SK-N-SH (cell line): ENCODE data around the gene RNASE9. TPM values are rescaled to one million over a fixed set of nuclear protein-coding genes. Genes with fewer than 3 reads are reported as not detected.

Source experiments
- CTCF ChIA-PET: fragments of 300-600, 350-600 bp; formaldehyde crosslinking; extraction: SDS; loops from one replicate; lab custom pipeline; 2021; lab: Yijun Ruan, JAX
- POLR2A ChIA-PET: fragments of 350-600 bp; sonication (Branson Sonifier 250); formaldehyde crosslinking; extraction: SDS; loops from one replicate; lab custom pipeline; 2020; ENCODE audit warnings: antibody characterized with exemption, inconsistent platforms; lab: Yijun Ruan, JAX
- DNase-seq: peaks from one replicate; pipeline ENCODE4 v3.0.0; 2012
- H2AFZ ChIP-seq: fragments of 200-600 bp; sonication (generic); 2 replicates; pipeline ENCODE4 v1.8.1; 2016; ENCODE audit warnings: antibody characterized with exemption, mild to moderate bottlenecking, low read depth
- H3F3A ChIP-seq: fragments of 200-600 bp; sonication (generic); replicated peaks from 2 replicates; pipeline ENCODE3; 2016; ENCODE audit warnings: antibody characterized with exemption, mild to moderate bottlenecking; ENCODE audit not compliant: insufficient read depth
- H3K27ac ChIP-seq, 2 experiments: fragments of 200-500 bp in 1 of 2; fragments of 200-600 bp in 1 of 2; sonication (Bioruptor generic) in 1 of 2; sonication (generic), shearing (Covaris generic) in 1 of 2; 2 replicates each; pipeline versions ENCODE4 v1.5.1 to v1.6.1; 2014 to 2016; ENCODE audit warnings: low read depth in 2 of 2, inconsistent platforms in 1 of 2, low read length in 1 of 2, mild to moderate bottlenecking in 1 of 2, mixed read lengths in 1 of 2
- H3K27me3 ChIP-seq: fragments of 200-600 bp; sonication (generic), shearing (Covaris generic); 2 replicates; pipeline ENCODE4 v1.6.1; 2016; ENCODE audit warnings: mixed run types; ENCODE audit not compliant: insufficient read depth
- H3K36me3 ChIP-seq, 2 experiments: fragments of 200-500 bp in 1 of 2; fragments of 200-600 bp in 1 of 2; sonication (Bioruptor generic) in 1 of 2; sonication (generic) in 1 of 2; replicated peaks in 1 of 2; 2 replicates each; pipeline versions ENCODE3 to v1.5.1; 2014 to 2016; ENCODE audit warnings: low read length in 1 of 2, mild to moderate bottlenecking in 1 of 2; ENCODE audit not compliant: insufficient read depth in 2 of 2, control insufficient read depth in 1 of 2
- H3K4me1 ChIP-seq, 2 experiments: fragments of 200-500 bp in 1 of 2; fragments of 200-600 bp in 1 of 2; sonication (Bioruptor generic) in 1 of 2; sonication (generic), shearing (Covaris generic) in 1 of 2; 2 replicates each; pipeline versions ENCODE4 v1.5.1 to v1.6.1; 2014 to 2016; ENCODE audit warnings: low read depth in 1 of 2, low read length in 1 of 2, mixed run types in 1 of 2; ENCODE audit not compliant: insufficient read depth in 2 of 2, control insufficient read depth in 1 of 2
- H3K4me2 ChIP-seq: fragments of 200-600 bp; sonication (generic), shearing (Covaris generic); 2 replicates; pipeline ENCODE4 v1.6.1; 2017; ENCODE audit warnings: mixed run types
- H3K4me3 ChIP-seq, 2 experiments: fragments of 200-500 bp in 1 of 2; fragments of 200-600 bp in 1 of 2; sonication (Bioruptor generic) in 1 of 2; sonication (generic), shearing (Covaris generic) in 1 of 2; 2 replicates each; pipeline versions ENCODE4 v1.5.1 to v1.8.1; 2014 to 2016; ENCODE audit warnings: low read depth in 2 of 2, inconsistent platforms in 1 of 2, low read length in 1 of 2, mild to moderate bottlenecking in 1 of 2, mixed read lengths in 1 of 2, moderate library complexity in 1 of 2
- H3K79me2 ChIP-seq: fragments of 200-600 bp; sonication (generic); 2 replicates; pipeline ENCODE4 v1.8.1; 2017; ENCODE audit warnings: mild to moderate bottlenecking; ENCODE audit not compliant: insufficient read depth
- H3K9ac ChIP-seq: fragments of 200-600 bp; sonication (generic); 2 replicates; pipeline ENCODE4 v1.6.1; 2017; ENCODE audit warnings: mixed run types
- H3K9me2 ChIP-seq: fragments of 200-600 bp; sonication (generic); 2 replicates; pipeline ENCODE4 v1.6.1; 2017; ENCODE audit warnings: mixed run types
- H3K9me3 ChIP-seq: fragments of 200-600 bp; sonication (generic); 2 replicates; pipeline ENCODE4 v1.6.1; 2017; ENCODE audit warnings: mixed run types, mild to moderate bottlenecking, moderate library complexity
- H4K20me1 ChIP-seq: fragments of 200-600 bp; sonication (generic); 2 replicates; pipeline ENCODE4 v1.6.1; 2017; ENCODE audit warnings: mild to moderate bottlenecking, mixed run types; ENCODE audit not compliant: insufficient read depth
- EP300 ChIP-seq, 2 experiments: IDR thresholded peaks; 2 replicates each; pipeline versions ENCODE4 v1.4.0 to v1.6.1; 2012; ENCODE audit warnings: borderline replicate concordance in 1 of 2, low read depth in 1 of 2, low read length in 1 of 2
- EZH2phosphoT487 ChIP-seq: fragments of 200-600 bp; sonication (generic); IDR thresholded peaks from 2 replicates; pipeline ENCODE4 v1.6.1; 2017; ENCODE audit warnings: low read depth, mixed run types, mild to moderate bottlenecking, antibody characterized with exemption, moderate library complexity, borderline replicate concordance
- FOXJ3 ChIP-seq: sonication (generic); formaldehyde crosslinking; IDR thresholded peaks from 2 replicates; pipeline ENCODE4 v1.5.1; 2020; ENCODE audit warnings: mild to moderate bottlenecking, missing genetic modification reagents
- FOXM1 ChIP-seq: IDR thresholded peaks from 2 replicates; pipeline ENCODE4 v1.4.0; 2012; ENCODE audit warnings: low read depth, mild to moderate bottlenecking
- GATA2 ChIP-seq: sonication (generic); formaldehyde crosslinking; IDR thresholded peaks from 2 replicates; pipeline ENCODE4 v1.5.0; 2020; ENCODE audit warnings: mild to moderate bottlenecking, missing genetic modification reagents
- JUND ChIP-seq: IDR thresholded peaks from 2 replicates; pipeline ENCODE4 v1.4.0; 2012
- MAX ChIP-seq: IDR thresholded peaks from 2 replicates; pipeline ENCODE4 v1.4.0; 2012; ENCODE audit warnings: low read depth
- MEF2A ChIP-seq: IDR thresholded peaks from 2 replicates; pipeline ENCODE4 v1.4.0; 2012; ENCODE audit warnings: low read depth, borderline replicate concordance
- NRF1 ChIP-seq: IDR thresholded peaks from 2 replicates; pipeline ENCODE4 v1.6.1; 2012; ENCODE audit warnings: low read depth, mild to moderate bottlenecking, low read length
- PBX3 ChIP-seq: IDR thresholded peaks from 2 replicates; pipeline ENCODE4; 2012
- POLR2AphosphoS5 ChIP-seq: IDR thresholded peaks from 2 replicates; pipeline ENCODE4 v1.6.1; 2012; ENCODE audit warnings: low read depth, low read length
- RAD21 ChIP-seq: IDR thresholded peaks from 2 replicates; pipeline ENCODE4 v1.6.1; 2012; ENCODE audit warnings: mild to moderate bottlenecking, low read length
- RCOR1 ChIP-seq: fragments of 150-350 bp; IDR thresholded peaks from 2 replicates; pipeline ENCODE4 v1.6.1; 2017; ENCODE audit warnings: antibody characterized with exemption, low read length
- REST ChIP-seq: IDR thresholded peaks from 2 replicates; pipeline ENCODE4 v1.6.1; 2012; ENCODE audit warnings: mild to moderate bottlenecking, low read depth, low read length, moderate library complexity
- RXRA ChIP-seq: IDR thresholded peaks from 2 replicates; pipeline ENCODE4 v1.4.0; 2012; ENCODE audit warnings: low read depth, mild to moderate bottlenecking, borderline replicate concordance
- TCF12 ChIP-seq: IDR thresholded peaks from 2 replicates; pipeline ENCODE4 v1.4.0; 2012
- USF2 ChIP-seq: fragments of 150-350 bp; IDR thresholded peaks from 2 replicates; pipeline ENCODE4 v1.6.1; 2017; ENCODE audit warnings: antibody characterized with exemption, low read length, low read depth, borderline replicate concordance
- YY1 ChIP-seq: IDR thresholded peaks from 2 replicates; pipeline ENCODE4 v1.4.0; 2012; ENCODE audit warnings: low read depth, mild to moderate bottlenecking
- WGBS: methylation state at CpG from one replicate; pipeline ENCODE4 v1.1.6; 2017; ENCODE audit warnings: low lambda C conversion rate; 5-methylcytosine and 5-hydroxymethylcytosine counted together
- polyA plus RNA-seq, 3 experiments: library from polyadenylated mRNA; depleted of rRNA; stranded (reverse); fragments of >200 nt; gene quantifications; 2 replicates each; pipeline ENCODE4 v1.2.3, GENCODE V29; 2012
- TF ChIP-seq, protein P1 (sequence below): fragments of 150-350 bp; IDR thresholded peaks from 2 replicates; pipeline ENCODE4 v1.6.1; 2016; ENCODE audit warnings: mild to moderate bottlenecking, low read depth, low read length

The RNASE9 gene
- polyA plus RNA-seq, 1 of the 3 experiments (the other 2 are of a cell fraction) = not detected

GRCh38 chr14:20569066-20569465, 8.2 kb upstream of the RNASE9 start:
- no peaks in the 10 kb centered on the region for H3K79me2 ChIP-seq

GRCh38 chr14:20568393-20568792, 7.5 kb upstream of the RNASE9 start:
- Histone ChIP-seq H3K9me3 (no peaks in the 10 kb centered on the region), H3K27ac (no peak overlapping the region), H2AFZ (no peak overlapping the region), H3K9me2 (no peaks in the 10 kb centered on the region), H3K9ac (no peak overlapping the region), H3K36me3 (no peaks in the 10 kb centered on the region), H3K4me3 (no peak overlapping the region), H3K79me2 (no peaks in the 10 kb centered on the region), H3K4me1 (no peaks in the 10 kb centered on the region), H3K4me2 (no peak overlapping the region), H3K27me3 (no peaks in the 10 kb centered on the region), H3F3A (no peaks in the 10 kb centered on the region), H4K20me1 (no peaks in the 10 kb centered on the region)
- ChIA-PET POLR2A (no interaction called here), CTCF (no interaction called here)
- no peak for DNase-seq
- WGBS = 10% methylated on average over 3 of the region's 3 CpGs
- TF ChIP-seq MAX (no peak), YY1 (no peak), MEF2A (no peak), REST (no peak), PBX3 (no peak), EP300 (IDR thresholded peaks at IDR 0.05; ENCODE audit: borderline replicate concordance in 1 of 2, low read depth in 1 of 2, low read length in 1 of 2) (no peak), NRF1 (no peak), FOXJ3 (no peak), USF2 (no peak), RXRA (no peak)

More at GRCh38 chr14:20569066-20569465, 8.2 kb upstream of the RNASE9 start:
- POLR2A ChIA-PET = no interaction called here
- H3K4me3 ChIP-seq = no peak overlapping the region
- H3K9me2 ChIP-seq = no peaks in the 10 kb centered on the region
- H3K27ac ChIP-seq = no peak overlapping the region
- TF ChIP-seq YY1 = no peak
- TF ChIP-seq FOXM1 = no peak
- no peak for TF ChIP-seq MAX
- no peak for TF ChIP-seq GATA2
- TF ChIP-seq EZH2phosphoT487 = no peak
- no peak for TF ChIP-seq RXRA
- no peak for TF ChIP-seq PBX3
- no peak for TF ChIP-seq EP300 (IDR thresholded peaks at IDR 0.05; ENCODE audit: borderline replicate concordance in 1 of 2, low read depth in 1 of 2, low read length in 1 of 2)
- TF ChIP-seq RAD21 = no peak
- no peak for TF ChIP-seq POLR2AphosphoS5
- TF ChIP-seq, protein P1, sequence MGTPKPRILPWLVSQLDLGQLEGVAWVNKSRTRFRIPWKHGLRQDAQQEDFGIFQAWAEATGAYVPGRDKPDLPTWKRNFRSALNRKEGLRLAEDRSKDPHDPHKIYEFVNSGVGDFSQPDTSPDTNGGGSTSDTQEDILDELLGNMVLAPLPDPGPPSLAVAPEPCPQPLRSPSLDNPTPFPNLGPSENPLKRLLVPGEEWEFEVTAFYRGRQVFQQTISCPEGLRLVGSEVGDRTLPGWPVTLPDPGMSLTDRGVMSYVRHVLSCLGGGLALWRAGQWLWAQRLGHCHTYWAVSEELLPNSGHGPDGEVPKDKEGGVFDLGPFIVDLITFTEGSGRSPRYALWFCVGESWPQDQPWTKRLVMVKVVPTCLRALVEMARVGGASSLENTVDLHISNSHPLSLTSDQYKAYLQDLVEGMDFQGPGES = no peak
- TF ChIP-seq RCOR1 = no peak
- no peak for TF ChIP-seq JUND
- no peak for TF ChIP-seq TCF12
- H3K36me3 ChIP-seq = no peaks in the 10 kb centered on the region
- no peak overlapping the region for H2AFZ ChIP-seq
- no peaks in the 10 kb centered on the region for H3F3A ChIP-seq
- H3K4me2 ChIP-seq = no peak overlapping the region
- no peaks in the 10 kb centered on the region for H3K27me3 ChIP-seq
- CTCF ChIA-PET = no interaction called here
- no peaks in the 10 kb centered on the region for H3K9me3 ChIP-seq
- H4K20me1 ChIP-seq = no peaks in the 10 kb centered on the region
- no peaks in the 10 kb centered on the region for H3K4me1 ChIP-seq
- no peak overlapping the region for H3K9ac ChIP-seq
- no peak for DNase-seq
